ENCODE measurements around the gene PHF5A. TPM values are rescaled to one million over a fixed set of nuclear protein-coding genes. Genes with fewer than 3 reads are reported as not detected.

Gene PHF5A
- total RNA-seq, 1 experiment from 2014 or later: 85.5 TPM

GRCh38 chr22:41431656-41432055 lies 36.8 kb downstream of the PHF5A start:
- no peak for DNase-seq (ENCODE audit: low spot score)
- Histone ChIP-seq H3K27ac (ENCODE audit: low read depth, low read length, poor library complexity, severe bottlenecking) (no peak overlapping the region), H3K36me3 (ENCODE audit: insufficient read depth, low read length, poor library complexity, severe bottlenecking) (peaks cover 26% of the 10 kb centered on the region), H3K4me3 (ENCODE audit: low read depth, low read length, poor library complexity, severe bottlenecking) (no peak overlapping the region), H3K27me3 (replicated peaks; ENCODE audit: insufficient read depth, low read depth, low read length, poor library complexity) (no peaks in the 10 kb centered on the region), H3K4me1 (ENCODE audit: insufficient read depth, low read length, poor library complexity, severe bottlenecking) (no peaks in the 10 kb centered on the region), H3K9me3 (ENCODE audit: low read depth, low read length, poor library complexity, severe bottlenecking) (no peaks in the 10 kb centered on the region)
- ChIA-PET POLR2A (ENCODE audit: low non-redundant PET) (interaction anchor here (0.6 kb wide), 1 partner anchor 146 kb away, joined by 5 read pairs; no protein-coding TSS in a partner anchor), CTCF (no interaction called here)
- BruUV-seq (replicated peaks): no TSS peak
- TF ChIP-seq EZH2 (IDR thresholded peaks at IDR 0.05; ENCODE audit: borderline replicate concordance, low read depth, low read length, poor library complexity, severe bottlenecking) (no peak), CTCF (conservative IDR thresholded peaks at IDR 0.05; ENCODE audit: low read depth, low read length) (no peak)
- intact Hi-C loops (cut with micrococcal nuclease; ENCODE audit: unreplicated experiment): no loop called here

GRCh38 chr22:41429951-41430332 lies 38.5 kb downstream of the PHF5A start:
- Histone ChIP-seq H3K4me3 (ENCODE audit: low read depth, low read length, poor library complexity, severe bottlenecking) (no peak overlapping the region), H3K27ac (ENCODE audit: low read depth, low read length, poor library complexity, severe bottlenecking) (no peak overlapping the region), H3K27me3 (replicated peaks; ENCODE audit: insufficient read depth, low read depth, low read length, poor library complexity) (no peaks in the 10 kb centered on the region), H3K36me3 (ENCODE audit: insufficient read depth, low read length, poor library complexity, severe bottlenecking) (peaks cover 9% of the 10 kb centered on the region), H3K9me3 (ENCODE audit: low read depth, low read length, poor library complexity, severe bottlenecking) (no peaks in the 10 kb centered on the region), H3K4me1 (ENCODE audit: insufficient read depth, low read length, poor library complexity, severe bottlenecking) (no peaks in the 10 kb centered on the region)
- BruUV-seq (replicated peaks): no TSS peak
- DNase-seq (ENCODE audit: low spot score): no peak
- intact Hi-C loops (cut with micrococcal nuclease; ENCODE audit: unreplicated experiment): no loop called here
- ChIA-PET CTCF (no interaction called here), POLR2A (ENCODE audit: low non-redundant PET) (no interaction called here)
- TF ChIP-seq EZH2 (IDR thresholded peaks at IDR 0.05; ENCODE audit: borderline replicate concordance, low read depth, low read length, poor library complexity, severe bottlenecking) (no peak), CTCF (conservative IDR thresholded peaks at IDR 0.05; ENCODE audit: low read depth, low read length) (no peak)

GRCh38 chr22:41429232-41429950 lies 39.1 kb downstream of the PHF5A start:
- intact Hi-C loops (cut with micrococcal nuclease; ENCODE audit: unreplicated experiment): no loop called here
- Histone ChIP-seq H3K9me3 (ENCODE audit: low read depth, low read length, poor library complexity, severe bottlenecking) (no peaks in the 10 kb centered on the region), H3K27ac (ENCODE audit: low read depth, low read length, poor library complexity, severe bottlenecking) (peak overlapping the region; percentile 21), H3K27me3 (replicated peaks; ENCODE audit: insufficient read depth, low read depth, low read length, poor library complexity) (no peaks in the 10 kb centered on the region), H3K4me1 (ENCODE audit: insufficient read depth, low read length, poor library complexity, severe bottlenecking) (no peaks in the 10 kb centered on the region), H3K36me3 (ENCODE audit: insufficient read depth, low read length, poor library complexity, severe bottlenecking) (peaks cover 4% of the 10 kb centered on the region), H3K4me3 (ENCODE audit: low read depth, low read length, poor library complexity, severe bottlenecking) (no peak overlapping the region)
- CTCF ChIA-PET: no interaction called here
- no peak for DNase-seq (ENCODE audit: low spot score)
- TF ChIP-seq CTCF (conservative IDR thresholded peaks at IDR 0.05; ENCODE audit: low read depth, low read length) (no peak), EZH2 (IDR thresholded peaks at IDR 0.05; ENCODE audit: borderline replicate concordance, low read depth, low read length, poor library complexity, severe bottlenecking) (no peak)
- no TSS peak for BruUV-seq (replicated peaks)
- POLR2A ChIA-PET (ENCODE audit: low non-redundant PET): no interaction called here

All from A673 (cell line).